ENCODE results near the gene ERMAP.
A peak's percentile ranks its signal among the peaks of the same experiment; 100 is the strongest.

The ERMAP gene, protein sequence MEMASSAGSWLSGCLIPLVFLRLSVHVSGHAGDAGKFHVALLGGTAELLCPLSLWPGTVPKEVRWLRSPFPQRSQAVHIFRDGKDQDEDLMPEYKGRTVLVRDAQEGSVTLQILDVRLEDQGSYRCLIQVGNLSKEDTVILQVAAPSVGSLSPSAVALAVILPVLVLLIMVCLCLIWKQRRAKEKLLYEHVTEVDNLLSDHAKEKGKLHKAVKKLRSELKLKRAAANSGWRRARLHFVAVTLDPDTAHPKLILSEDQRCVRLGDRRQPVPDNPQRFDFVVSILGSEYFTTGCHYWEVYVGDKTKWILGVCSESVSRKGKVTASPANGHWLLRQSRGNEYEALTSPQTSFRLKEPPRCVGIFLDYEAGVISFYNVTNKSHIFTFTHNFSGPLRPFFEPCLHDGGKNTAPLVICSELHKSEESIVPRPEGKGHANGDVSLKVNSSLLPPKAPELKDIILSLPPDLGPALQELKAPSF

DNA sequence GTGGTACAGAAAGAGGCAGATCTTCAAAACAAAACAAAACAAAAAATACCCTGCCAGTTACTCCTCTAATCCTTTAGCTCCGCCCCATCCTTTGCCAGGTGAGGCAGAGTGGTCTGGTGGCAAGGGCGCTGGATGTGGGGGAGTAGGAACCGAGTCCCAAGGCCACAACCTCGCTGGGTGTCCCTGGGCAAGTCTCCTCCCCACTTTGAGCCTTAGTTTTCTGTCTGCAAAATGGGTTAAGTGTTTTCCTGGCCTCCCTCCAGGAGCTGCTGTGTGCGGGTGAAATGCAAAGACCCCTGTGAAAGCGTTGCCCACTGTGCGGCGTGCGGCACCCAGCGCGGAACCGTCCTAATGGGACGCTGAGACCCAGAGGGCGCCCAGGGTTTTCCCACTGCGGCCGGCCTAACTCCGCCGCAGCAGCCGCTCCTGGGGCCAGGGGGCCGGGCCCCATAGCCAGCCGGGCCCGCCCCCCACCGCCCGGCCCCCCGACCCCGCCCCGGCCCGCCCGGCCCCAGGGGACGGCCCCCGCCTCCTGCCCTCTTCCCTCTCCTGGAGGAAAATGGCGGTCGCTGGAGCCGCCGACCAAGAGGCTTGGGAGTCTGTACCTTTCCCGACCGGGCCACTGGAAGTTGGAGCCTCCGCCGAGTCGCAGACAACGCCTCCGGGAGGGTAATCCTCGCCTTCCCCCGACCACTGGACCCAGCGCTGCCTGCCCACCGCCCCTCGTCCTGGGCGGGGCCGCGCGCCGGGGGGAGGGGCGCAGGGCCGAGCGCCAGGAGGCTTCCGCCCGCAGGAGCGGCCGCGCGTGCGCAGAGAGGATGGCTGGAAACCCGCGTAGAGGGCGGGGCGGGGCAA is at the start of gene ERMAP, which contains the start of gene SVBP:
ERMAP (plus strand) TSS at position 538 of the 855 bp plus-strand sequence. CDS start 13,327 bp downstream, outside the sequence.
SVBP (minus strand) TSS at position 813 of the 855 bp plus-strand sequence. CDS start 853 bp downstream, outside the sequence.
- DNase-seq: peak; percentile 81

- no peak for DNase-seq
Measured at GRCh38 chr1:42767510-42768000, 49.4 kb upstream of the ERMAP start.

DNA sequence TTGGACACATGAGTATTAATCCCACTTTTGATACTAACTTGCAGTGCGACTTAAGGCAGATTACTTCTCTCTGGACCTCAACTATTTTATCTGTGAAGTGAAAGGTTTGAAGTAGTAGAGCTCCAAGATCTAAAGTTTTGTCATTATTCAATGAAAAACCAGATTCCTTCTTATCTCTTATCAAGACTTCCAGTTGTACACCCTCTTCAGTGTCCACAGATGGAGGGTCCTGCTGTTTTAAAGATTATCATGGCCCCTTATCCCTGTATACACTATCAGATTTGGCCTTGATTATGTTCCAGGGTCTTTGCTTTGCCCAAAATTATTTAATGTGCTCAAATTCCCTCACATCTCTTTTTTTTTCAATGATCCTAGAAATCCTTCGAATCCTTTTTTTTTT is 48.8 kb upstream of the ERMAP start:
- DNase-seq: no peak

DNA sequence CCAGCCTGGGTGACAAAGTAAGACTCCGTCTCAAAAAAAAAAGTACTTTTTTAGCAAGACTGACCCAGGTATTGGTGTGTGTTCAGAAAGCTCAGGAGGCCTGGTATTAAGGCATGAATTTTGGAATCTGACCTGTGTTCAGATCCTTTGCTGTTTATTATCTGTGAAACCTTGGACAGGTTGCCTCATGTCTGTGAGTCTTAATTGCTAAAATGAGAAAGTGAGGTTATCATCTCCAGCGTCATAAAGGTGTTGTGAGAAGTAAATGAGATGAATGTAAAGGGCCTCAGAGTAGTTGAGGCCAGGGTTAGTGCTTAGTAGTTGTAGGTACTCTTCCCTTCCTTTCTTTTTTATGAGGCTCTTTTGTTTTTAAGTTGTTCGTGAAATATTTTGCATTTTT is 47.1 kb upstream of the ERMAP start:
- no peak for DNase-seq

DNA sequence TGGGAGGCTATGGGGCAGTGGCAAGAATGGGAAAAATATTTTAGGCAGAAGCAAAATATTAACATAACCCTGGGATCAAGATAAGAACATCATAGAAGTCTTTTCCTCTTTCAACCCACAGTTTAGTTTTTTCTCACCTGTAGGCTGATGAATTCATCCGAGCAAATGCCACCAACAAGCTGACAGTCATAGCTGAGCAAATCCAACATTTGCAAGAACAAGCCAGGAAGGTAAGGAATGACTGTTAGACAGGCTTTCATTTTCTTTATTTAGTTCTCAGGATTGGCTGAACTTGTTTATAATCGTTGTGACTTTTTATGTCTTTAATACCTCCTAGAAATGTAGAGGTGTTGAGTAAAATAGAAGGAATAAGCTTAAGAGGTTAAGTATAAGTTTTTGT is 43.5 kb upstream of the ERMAP start:
- no peak for DNase-seq

GRCh38 chr1:42774928-42775526 is 41.9 kb upstream of the ERMAP start:
- no peak for DNase-seq

DNA sequence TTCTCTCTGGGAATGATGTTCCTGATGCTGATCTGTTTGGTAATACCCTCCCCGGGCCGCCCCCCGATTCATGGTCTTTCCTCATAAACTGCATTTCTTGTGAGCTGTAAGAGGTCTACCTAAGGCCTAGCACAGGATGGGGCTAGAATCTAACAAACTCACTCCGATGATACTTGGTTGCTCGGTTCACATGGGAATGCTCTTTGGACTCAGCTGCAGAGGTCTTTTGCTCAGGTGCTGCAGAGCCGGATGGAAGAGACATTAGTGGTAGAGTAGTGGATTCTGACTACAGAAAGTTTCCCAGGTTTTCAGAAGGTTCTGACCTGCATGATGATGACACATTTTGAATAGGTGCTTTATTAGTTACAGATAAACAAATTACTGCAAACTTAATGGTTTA is 40.4 kb upstream of the ERMAP start:
- DNase-seq: no peak

DNA sequence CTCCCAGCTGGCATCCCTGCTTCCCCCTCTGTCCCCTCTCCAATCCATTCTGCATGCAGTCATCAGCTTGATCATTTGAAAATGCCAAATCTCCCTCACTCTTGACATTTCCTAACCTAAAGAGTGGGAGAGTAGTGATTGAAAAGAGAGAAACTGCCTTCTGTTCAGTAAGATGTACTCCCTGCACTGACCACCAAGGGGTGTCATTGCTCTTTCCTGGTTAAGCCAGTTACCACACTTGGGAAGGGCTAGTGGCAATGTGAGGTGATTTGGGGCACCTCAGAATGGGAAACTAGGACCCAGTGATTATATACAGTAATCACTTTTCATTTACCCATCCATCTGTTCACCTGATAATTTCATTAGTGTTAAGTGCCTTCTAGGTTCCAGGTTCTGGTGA is 39.1 kb upstream of the ERMAP start:
- no peak for DNase-seq

DNA sequence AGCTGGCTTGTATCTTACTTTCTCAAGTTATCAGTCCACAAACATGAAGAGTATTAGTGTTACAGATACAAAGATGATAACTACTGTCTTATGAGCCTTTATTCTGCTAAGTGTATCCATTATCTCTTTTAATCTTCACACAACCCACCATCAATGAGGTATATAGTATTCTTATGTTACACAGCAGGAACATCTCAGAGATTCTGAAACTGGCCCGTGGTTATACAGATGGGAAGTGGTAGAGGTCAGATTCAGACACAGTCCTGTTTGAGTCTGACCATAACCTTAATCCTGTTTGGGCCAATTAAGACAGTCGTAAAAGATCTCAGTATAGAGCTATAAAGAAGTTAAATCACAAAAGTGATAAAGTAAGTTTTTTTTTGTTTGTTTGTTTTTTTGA is 37.2 kb upstream of the ERMAP start:
- no peak for DNase-seq

DNA sequence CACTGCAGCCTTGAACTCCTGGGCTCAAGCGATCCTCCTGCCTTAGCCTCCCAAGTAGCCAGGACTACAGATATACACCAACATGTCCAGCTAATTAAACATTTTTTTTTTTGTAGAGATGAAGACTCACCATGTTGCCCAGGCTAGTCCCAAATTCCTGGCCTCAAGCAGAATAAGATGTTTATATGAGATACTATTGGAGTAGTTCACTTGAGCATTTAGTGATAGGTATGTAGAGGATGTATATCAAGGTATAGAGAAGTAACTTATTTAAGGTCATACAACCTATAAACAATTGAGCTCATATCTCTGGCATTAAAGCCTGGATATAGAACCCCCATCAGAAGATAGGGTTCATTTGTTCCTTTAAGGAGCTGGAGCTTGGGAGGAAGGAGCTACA is 36.7 kb upstream of the ERMAP start:
- no peak for DNase-seq

- no peak for DNase-seq
Measured at GRCh38 chr1:42783092-42783491, 33.8 kb upstream of the ERMAP start.

- DNase-seq: no peak
Measured at GRCh38 chr1:42784547-42784945, 32.4 kb upstream of the ERMAP start.

- no peak for DNase-seq
Measured at GRCh38 chr1:42784946-42785693, 31.8 kb upstream of the ERMAP start, which contains the start of gene TMEM269. TMEM269 (plus strand) TSS chr1:42784991; CDS start chr1:42789894, 4,903 bp downstream.

DNA sequence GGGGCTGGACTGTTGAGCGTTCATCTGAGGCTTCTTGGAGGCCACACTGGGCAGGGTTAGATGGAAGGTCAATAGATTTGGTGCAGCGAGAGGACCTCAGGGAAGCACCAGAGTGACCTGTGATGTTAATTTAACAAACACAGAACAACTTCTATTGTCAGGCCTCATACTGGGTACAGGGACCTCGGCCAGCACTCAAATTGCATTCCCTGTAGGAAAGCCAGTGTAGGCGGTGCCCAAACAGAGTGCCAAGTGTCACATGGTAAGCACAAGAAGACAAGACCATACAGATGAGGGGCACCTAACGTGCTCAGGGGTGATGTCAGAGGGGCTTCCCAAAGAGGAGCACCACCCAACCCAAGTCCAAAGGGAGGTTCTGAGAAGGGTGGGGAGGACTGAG is 30.8 kb upstream of the ERMAP start:
- no peak for DNase-seq

DNA sequence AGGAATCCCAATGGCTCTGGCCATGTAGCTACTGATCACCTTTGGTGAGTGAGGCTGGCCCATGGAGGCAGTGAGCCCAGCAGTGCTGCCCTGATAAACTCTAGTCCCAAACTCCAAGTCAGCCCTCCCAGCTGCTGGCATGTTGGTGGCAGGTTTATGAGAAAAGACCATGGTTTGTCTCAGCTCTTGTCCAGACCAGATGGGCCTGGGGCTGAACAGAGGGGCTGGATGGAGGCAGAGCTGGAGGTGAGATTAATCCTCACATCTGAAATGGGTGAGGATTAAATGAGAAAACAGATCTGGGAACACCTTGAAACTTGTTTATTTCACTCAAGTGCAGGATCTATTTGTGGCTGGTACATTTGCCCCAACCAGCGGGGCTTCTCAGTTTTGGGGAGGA is 28.9 kb upstream of the ERMAP start:
- no peak for DNase-seq

GRCh38 chr1:42793824-42794223 is 23.1 kb upstream of the ERMAP start:
- no peak for DNase-seq

- no peak for DNase-seq
Measured at GRCh38 chr1:42797414-42797813, 19.5 kb upstream of the ERMAP start.

DNA sequence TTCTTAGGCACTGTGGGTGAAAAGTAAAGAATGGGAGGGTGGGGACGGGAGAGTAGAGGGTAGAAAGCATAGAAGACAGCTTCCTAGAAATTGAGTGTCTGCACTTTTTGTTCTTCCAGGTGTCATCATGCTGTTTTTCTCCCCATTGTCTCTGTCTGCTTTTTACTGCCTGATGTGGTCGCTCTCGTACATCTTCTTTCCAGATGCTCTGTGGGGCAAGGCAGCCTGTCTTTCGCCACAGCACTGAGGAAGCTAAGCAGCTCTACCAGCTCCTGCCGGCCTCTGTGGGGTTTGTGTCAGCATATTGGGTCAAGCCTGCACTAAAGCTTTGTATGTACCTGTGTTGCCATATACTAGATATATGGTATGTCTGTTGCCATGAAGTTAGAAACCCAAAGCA is 18.9 kb upstream of the ERMAP start:
- no peak for DNase-seq

DNA sequence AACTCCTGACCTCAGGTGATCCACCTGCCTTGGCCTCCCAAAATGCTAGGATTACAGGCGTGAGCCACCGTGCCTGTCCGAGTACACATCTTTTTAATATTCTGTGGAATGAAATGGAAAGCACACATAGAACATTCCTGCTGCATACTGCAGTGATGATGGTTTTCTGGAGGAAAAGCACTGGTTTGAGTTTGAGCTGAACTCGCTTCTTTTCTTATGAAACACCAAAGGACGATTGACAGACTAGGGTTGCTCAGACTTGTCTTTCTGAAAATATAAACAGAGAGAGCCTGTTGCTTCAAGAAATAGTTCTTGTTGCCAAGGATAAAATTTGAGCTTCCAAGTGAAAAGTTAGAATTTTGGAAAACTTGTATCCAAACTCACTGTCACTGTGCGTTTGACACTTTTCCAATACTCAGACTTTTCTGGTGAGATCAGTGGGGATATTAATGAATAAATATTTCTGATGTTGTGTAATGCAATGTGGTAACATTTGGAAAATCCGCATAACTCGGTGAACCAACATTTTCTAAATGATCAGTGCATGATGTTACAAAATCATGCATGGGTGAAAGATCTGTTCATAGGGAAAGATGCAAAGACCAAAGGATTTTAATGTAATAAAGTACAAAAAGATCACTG is 15.0 kb upstream of the ERMAP start:
- DNase-seq: no peak

GRCh38 chr1:42806171-42806570 is 10.8 kb upstream of the ERMAP start:
- no peak for DNase-seq

DNA sequence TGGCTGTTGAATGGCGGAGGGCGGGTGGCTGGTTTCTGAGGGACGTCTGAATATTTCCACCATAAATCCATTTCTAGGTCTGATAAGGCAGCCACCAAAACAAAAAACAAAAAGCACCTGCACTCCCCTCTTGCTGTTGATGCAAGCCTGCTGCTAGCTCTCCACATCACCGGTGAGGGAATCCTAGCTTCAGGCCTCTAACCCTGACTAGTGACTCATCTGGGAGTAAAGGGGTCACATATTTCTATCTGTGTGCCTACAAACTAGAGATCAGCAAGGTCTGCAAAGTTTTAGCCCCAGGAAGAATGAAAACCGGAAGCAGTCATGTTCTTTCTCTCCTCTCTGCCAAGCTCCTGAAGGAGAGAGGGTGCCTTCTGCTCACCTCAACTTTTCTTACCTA is 10.3 kb upstream of the ERMAP start:
- DNase-seq: no peak

Data from NCI-H2171 (cell line).